Testis (tissue), 2 donors: ENCODE measurements around the gene KPNA3.

Source experiments
- CTCF ChIP-seq, 3 experiments: fragments of 450-650 bp in 2 of 3; fragments of 200-600 bp in 1 of 3; sonication (generic) in 1 of 3; IDR thresholded peaks; one replicate each; pipeline ENCODE4 v1.5.1; 2016 to 2019; ENCODE audit warnings: antibody characterized with exemption in 3 of 3, mild to moderate bottlenecking in 2 of 3, moderate library complexity in 1 of 3
- POLR2A ChIP-seq: fragments of 450-650 bp; IDR thresholded peaks from one replicate; pipeline ENCODE4 v1.6.1; 2017; ENCODE audit warnings: antibody characterized with exemption, mild to moderate bottlenecking, moderate library complexity

- TF ChIP-seq CTCF (IDR thresholded peaks at IDR 0.05) (no peak), POLR2A (no peak)
These were observed 20.3 kb upstream of the KPNA3 start for GRCh38 chr13:49812812-49813211.
